HepG2 (cell line): Measurements from ENCODE around the gene GSC2. TPM values are rescaled to one million over a fixed set of nuclear protein-coding genes. Genes with fewer than 3 reads are reported as not detected.

Experiments
- ARNTL ChIP-seq: sonication (generic); formaldehyde crosslinking; IDR thresholded peaks from 2 replicates; pipeline ENCODE4 v1.4.0; 2020; ENCODE audit warnings: mild to moderate bottlenecking, missing genetic modification reagents
- CBX5 ChIP-seq: sonication (generic); formaldehyde crosslinking; IDR thresholded peaks from 2 replicates; pipeline ENCODE4 v1.4.0; 2020; ENCODE audit warnings: missing genetic modification reagents, borderline replicate concordance
- CEBPG ChIP-seq: IDR thresholded peaks from 2 replicates; pipeline ENCODE4 v1.6.1; 2016
- FOXA1 ChIP-seq, 2 experiments: fragments of 450-650 bp in 1 of 2; sonication (generic) in 1 of 2; formaldehyde crosslinking in 1 of 2; IDR thresholded peaks; 2 replicates each; pipeline versions ENCODE4 v1.4.0 to v1.6.1; 2016 to 2020; ENCODE audit warnings: missing genetic modification reagents in 1 of 2
- FOXK1 ChIP-seq: sonication (generic); formaldehyde crosslinking; IDR thresholded peaks from 2 replicates; pipeline ENCODE4 v1.4.0; 2020; ENCODE audit warnings: low read depth, missing genetic modification reagents, borderline replicate concordance
- HIC2 ChIP-seq: sonication (generic); formaldehyde crosslinking; IDR thresholded peaks from 2 replicates; pipeline ENCODE4 v1.9.0; 2022; ENCODE audit warnings: low read depth, missing genetic modification reagents
- KDM2A ChIP-seq: sonication (generic); formaldehyde crosslinking; IDR thresholded peaks from 2 replicates; pipeline ENCODE4 v1.4.0; 2020; ENCODE audit warnings: low read depth, missing genetic modification reagents, borderline replicate concordance
- KDM4B ChIP-seq: sonication (generic); formaldehyde crosslinking; IDR thresholded peaks from 2 replicates; pipeline ENCODE4 v1.4.0; 2020; ENCODE audit warnings: missing genetic modification reagents
- KMT2B ChIP-seq: IDR thresholded peaks from 2 replicates; pipeline ENCODE4 v1.6.1; 2016; ENCODE audit warnings: missing genetic modification reagents, missing compliant biosample characterization
- MAFK ChIP-seq, 2 experiments: IDR thresholded peaks in 1 of 2; conservative IDR thresholded peaks in 1 of 2; 2 replicates each; pipeline ENCODE4 v1.6.1; 2011; ENCODE audit warnings: improper control_type of control experiment in 2 of 2, low read length in 2 of 2
- MLX ChIP-seq: IDR thresholded peaks from 2 replicates; pipeline ENCODE4 v1.6.1; 2016
- MTA1 ChIP-seq: sonication (generic); formaldehyde crosslinking; IDR thresholded peaks from 2 replicates; pipeline ENCODE4 v1.4.0; 2020; ENCODE audit warnings: missing genetic modification reagents, mild to moderate bottlenecking, borderline replicate concordance
- NFYC ChIP-seq: IDR thresholded peaks from 2 replicates; pipeline ENCODE4 v1.6.1; 2016; ENCODE audit warnings: missing genetic modification reagents, missing compliant biosample characterization
- SKI ChIP-seq: fragments of 450-650 bp; IDR thresholded peaks from one replicate; pipeline ENCODE4 v1.6.1; 2018; ENCODE audit warnings: mild to moderate bottlenecking; ENCODE audit not compliant: partially characterized antibody
- SRF ChIP-seq: IDR thresholded peaks from 2 replicates; pipeline ENCODE4 v1.6.1; 2011; ENCODE audit warnings: mild to moderate bottlenecking, low read depth, low read length, moderate library complexity
- TOE1 ChIP-seq: sonication (generic); formaldehyde crosslinking; IDR thresholded peaks from 2 replicates; pipeline ENCODE4 v1.4.0; 2020; ENCODE audit warnings: mild to moderate bottlenecking, missing genetic modification reagents
- XBP1 ChIP-seq: sonication (generic); formaldehyde crosslinking; IDR thresholded peaks from 2 replicates; pipeline ENCODE4 v1.5.0; 2020; ENCODE audit warnings: missing genetic modification reagents
- YY1 ChIP-seq: IDR thresholded peaks from 2 replicates; pipeline ENCODE4 v1.6.1; 2011; ENCODE audit warnings: low read length, low read depth, moderate library complexity, mild to moderate bottlenecking; ENCODE audit not compliant: insufficient read depth, insufficient replicate concordance
- ZIK1 ChIP-seq: sonication (generic); formaldehyde crosslinking; IDR thresholded peaks from 2 replicates; pipeline ENCODE4 v1.5.0; 2020; ENCODE audit warnings: mild to moderate bottlenecking, low read depth, missing genetic modification reagents, borderline replicate concordance
- ZNF234 ChIP-seq: sonication (generic); formaldehyde crosslinking; conservative IDR thresholded peaks from 2 replicates; pipeline ENCODE4 v1.5.1; 2020; ENCODE audit warnings: mild to moderate bottlenecking, missing genetic modification reagents
- ZNF235 ChIP-seq: sonication (generic); formaldehyde crosslinking; IDR thresholded peaks from 2 replicates; pipeline ENCODE4 v1.8.1; 2023; ENCODE audit warnings: mild to moderate bottlenecking, missing genetic modification reagents, borderline replicate concordance
- ZNF430 ChIP-seq: sonication (generic); formaldehyde crosslinking; IDR thresholded peaks from 2 replicates; pipeline ENCODE4 v1.9.0; 2021; ENCODE audit warnings: mild to moderate bottlenecking, missing genetic modification reagents
- ZNF432 ChIP-seq: sonication (generic); formaldehyde crosslinking; IDR thresholded peaks from 2 replicates; pipeline ENCODE4 v1.5.0; 2020; ENCODE audit warnings: missing genetic modification reagents, mild to moderate bottlenecking, borderline replicate concordance
- ZNF468 ChIP-seq: sonication (generic); formaldehyde crosslinking; IDR thresholded peaks from 2 replicates; pipeline ENCODE4 v1.8.0; 2022; ENCODE audit warnings: mild to moderate bottlenecking, moderate library complexity, missing genetic modification reagents
- ZNF547 ChIP-seq: sonication (generic); formaldehyde crosslinking; IDR thresholded peaks from 2 replicates; pipeline ENCODE4 v1.5.1; 2020; ENCODE audit warnings: mild to moderate bottlenecking, missing genetic modification reagents
- ZNF562 ChIP-seq: sonication (generic); formaldehyde crosslinking; IDR thresholded peaks from 2 replicates; pipeline ENCODE4 v1.8.0; 2022; ENCODE audit warnings: missing genetic modification reagents, borderline replicate concordance
- ZNF564 ChIP-seq: sonication (generic); formaldehyde crosslinking; IDR thresholded peaks from 2 replicates; pipeline ENCODE4 v1.8.1; 2023; ENCODE audit warnings: mild to moderate bottlenecking, missing genetic modification reagents
- ZNF784 ChIP-seq: sonication (generic); formaldehyde crosslinking; IDR thresholded peaks from 2 replicates; pipeline ENCODE4 v1.5.1; 2020; ENCODE audit warnings: missing genetic modification reagents, mild to moderate bottlenecking, borderline replicate concordance
- ZNF788 ChIP-seq: sonication (generic); formaldehyde crosslinking; IDR thresholded peaks from 2 replicates; pipeline ENCODE4 v1.5.0; 2020; ENCODE audit warnings: mild to moderate bottlenecking, missing genetic modification reagents, borderline replicate concordance
- polyA plus RNA-seq, 8 experiments: library from polyadenylated mRNA; depleted of rRNA in 3 of 8; stranded (reverse) in 7 of 8; unstranded in 1 of 8; fragments of >200 nt; fragmentation: Illumina TruSeq in 4 of 8; extraction: Trizol in 4 of 8; gene quantifications; 2 replicates each; pipeline versions ENCODE4 v1.2.1 to v1.2.3, GENCODE V29; 2011 to 2016; ENCODE audit warnings: low read depth in 4 of 8, missing spikeins in 1 of 8, mixed read lengths in 1 of 8; ENCODE audit not compliant: insufficient read depth in 1 of 8
- total RNA-seq, 5 experiments: library from RNA; depleted of rRNA; stranded (reverse); fragments of >200 nt; fragmentation: Illumina TruSeq; extraction: Trizol; gene quantifications; 2 replicates each; pipeline ENCODE4 v1.2.3, GENCODE V29; 2016; ENCODE audit warnings: low read depth in 1 of 5

Gene GSC2
- total and polyA plus RNA-seq, 2 of the 13 experiments (the other 11 are each of a cell fraction or from before 2014, with no cell fraction given), result not detected

GRCh38 chr22:19178065-19178656, 28.1 kb upstream of the GSC2 start (continued):
- no peak for TF ChIP-seq MLX (CRISPR knock-in tag)
- no peak for TF ChIP-seq ZIK1
- TF ChIP-seq YY1, result no peak
- TF ChIP-seq FOXA1 (IDR thresholded peaks at IDR 0.05), result no peak
- TF ChIP-seq FOXA1 (CRISPR knock-in tag; IDR thresholded peaks at IDR 0.05), result no peak
- TF ChIP-seq NFYC (CRISPR knock-in tag), result no peak
- no peak for TF ChIP-seq ZNF468 (CRISPR knock-in tag)
- no peak; the same call in 1 of the 2 replicates for TF ChIP-seq CBX5 (CRISPR knock-in tag)
- TF ChIP-seq HIC2 (CRISPR knock-in tag), result 0 out of 2 replicates have a peak, but pooled peaks have one; percentile 28
- no peak; the same call in 1 of the 2 replicates for TF ChIP-seq ZNF564 (CRISPR knock-in tag)
- no peak for TF ChIP-seq FOXK1 (CRISPR knock-in tag)
- peak; percentile 62 for TF ChIP-seq SKI
- no peak for TF ChIP-seq MTA1
- TF ChIP-seq KMT2B (CRISPR knock-in tag), result no peak
- TF ChIP-seq CEBPG (CRISPR knock-in tag), result no peak
- no peak for TF ChIP-seq ZNF788 (CRISPR knock-in tag)
- TF ChIP-seq ZNF547 (CRISPR knock-in tag), result no peak
- no peak for TF ChIP-seq ZNF432
- no peak for TF ChIP-seq TOE1 (CRISPR knock-in tag)
- TF ChIP-seq ARNTL (CRISPR knock-in tag), result no peak
- no peak for TF ChIP-seq ZNF430 (CRISPR knock-in tag)
- TF ChIP-seq MAFK (conservative IDR thresholded peaks at IDR 0.05 in 1 of 2, IDR thresholded peaks at IDR 0.05 in 1 of 2; ENCODE audit: low read length in 2 of 2), result no peak
- TF ChIP-seq ZNF234 (CRISPR knock-in tag), result peak; percentile 30; the same call in 1 of the 2 replicates
- no peak for TF ChIP-seq KDM4B (CRISPR knock-in tag)
- 0 out of 2 replicates have a peak, but pooled peaks have one; percentile 36 for TF ChIP-seq ZNF784 (CRISPR knock-in tag)
- TF ChIP-seq ZNF562 (CRISPR knock-in tag), result no peak
- no peak for TF ChIP-seq SRF
- no peak; the same call in 1 of the 2 replicates for TF ChIP-seq ZNF235
- no peak; the same call in none of the 2 replicates for TF ChIP-seq KDM2A (CRISPR knock-in tag)
- TF ChIP-seq XBP1, result no peak
